ENCODE data around the gene SLC38A3.

The SLC38A3 gene

DNA sequence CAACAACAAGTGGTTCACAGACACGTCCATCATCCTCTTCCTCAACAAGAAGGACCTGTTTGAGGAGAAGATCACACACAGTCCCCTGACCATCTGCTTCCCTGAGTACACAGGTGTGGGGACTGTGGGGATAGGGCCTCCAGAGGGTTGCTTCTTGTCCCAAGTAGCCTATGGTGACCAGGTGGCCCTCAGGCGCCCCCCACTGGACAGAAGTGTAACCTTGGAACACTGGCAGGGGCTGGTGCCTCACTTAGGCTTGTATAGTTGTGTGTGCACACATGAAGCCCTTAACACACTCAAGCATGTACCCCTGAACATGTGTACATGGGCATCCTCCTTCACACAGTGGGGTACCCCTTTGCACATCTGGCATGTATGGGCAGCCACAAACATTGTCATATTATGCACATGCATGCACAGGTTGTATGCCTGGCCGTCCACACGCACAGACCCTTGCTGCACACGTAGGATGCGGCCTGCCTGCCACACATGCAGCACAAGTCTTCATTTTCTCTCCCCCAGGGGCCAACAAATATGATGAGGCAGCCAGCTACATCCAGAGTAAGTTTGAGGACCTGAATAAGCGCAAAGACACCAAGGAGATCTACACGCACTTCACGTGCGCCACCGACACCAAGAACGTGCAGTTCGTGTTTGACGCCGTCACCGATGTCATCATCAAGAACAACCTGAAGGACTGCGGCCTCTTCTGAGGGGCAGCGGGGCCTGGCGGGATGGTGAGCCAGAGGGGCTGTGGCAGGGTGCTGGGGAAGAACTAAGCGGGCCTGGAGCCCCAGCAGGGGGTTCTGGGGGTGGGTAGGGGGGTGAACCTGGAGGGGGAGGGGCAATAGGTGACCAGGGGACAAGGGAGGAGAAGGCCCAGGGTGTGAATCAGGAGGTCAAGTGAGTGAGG, 52.2 kb downstream of the SLC38A3 start:
- TF ChIP-seq, protein P1, sequence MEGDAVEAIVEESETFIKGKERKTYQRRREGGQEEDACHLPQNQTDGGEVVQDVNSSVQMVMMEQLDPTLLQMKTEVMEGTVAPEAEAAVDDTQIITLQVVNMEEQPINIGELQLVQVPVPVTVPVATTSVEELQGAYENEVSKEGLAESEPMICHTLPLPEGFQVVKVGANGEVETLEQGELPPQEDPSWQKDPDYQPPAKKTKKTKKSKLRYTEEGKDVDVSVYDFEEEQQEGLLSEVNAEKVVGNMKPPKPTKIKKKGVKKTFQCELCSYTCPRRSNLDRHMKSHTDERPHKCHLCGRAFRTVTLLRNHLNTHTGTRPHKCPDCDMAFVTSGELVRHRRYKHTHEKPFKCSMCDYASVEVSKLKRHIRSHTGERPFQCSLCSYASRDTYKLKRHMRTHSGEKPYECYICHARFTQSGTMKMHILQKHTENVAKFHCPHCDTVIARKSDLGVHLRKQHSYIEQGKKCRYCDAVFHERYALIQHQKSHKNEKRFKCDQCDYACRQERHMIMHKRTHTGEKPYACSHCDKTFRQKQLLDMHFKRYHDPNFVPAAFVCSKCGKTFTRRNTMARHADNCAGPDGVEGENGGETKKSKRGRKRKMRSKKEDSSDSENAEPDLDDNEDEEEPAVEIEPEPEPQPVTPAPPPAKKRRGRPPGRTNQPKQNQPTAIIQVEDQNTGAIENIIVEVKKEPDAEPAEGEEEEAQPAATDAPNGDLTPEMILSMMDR (conservative IDR thresholded peaks at IDR 0.05; ENCODE audit: low read depth, low read length): peak; percentile 76
- H3K4me3 ChIP-seq (ENCODE audit: low read depth, low read length): no peak overlapping the region
- peak; percentile 55 for DNase-seq (ENCODE audit: low read depth)

DNA sequence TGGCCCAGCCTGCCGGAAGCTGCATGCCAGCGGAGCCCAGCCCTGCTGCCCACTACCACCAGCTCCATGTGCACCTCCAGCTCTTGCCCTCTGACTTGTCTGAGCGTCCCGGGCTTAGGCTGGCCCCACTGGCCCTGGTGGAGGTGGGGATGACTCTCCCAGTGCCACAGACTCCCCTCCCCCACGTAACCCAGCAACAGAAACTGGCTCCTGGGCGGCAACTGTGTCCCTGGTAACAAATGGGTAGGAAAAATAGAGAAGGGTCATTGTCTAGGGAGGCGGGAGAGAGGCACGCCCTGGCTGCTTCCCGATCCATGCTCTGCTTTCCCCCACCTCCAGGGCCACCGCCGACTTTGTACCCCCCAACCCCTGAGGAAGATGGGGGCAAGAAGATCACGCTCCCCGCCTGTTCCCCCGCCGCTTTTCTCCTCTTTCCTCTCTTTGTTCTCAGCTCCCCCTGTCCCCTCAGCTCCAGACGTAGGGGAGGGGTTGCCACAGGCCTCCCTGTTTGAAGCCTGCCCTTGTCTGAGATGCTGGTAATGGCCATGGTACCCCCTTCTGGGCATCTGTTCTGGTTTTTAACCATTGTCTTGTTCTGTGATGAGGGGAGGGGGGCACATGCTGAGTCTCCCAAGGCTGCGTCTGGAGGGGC, 53.1 kb downstream of the SLC38A3 start:
- TF ChIP-seq, protein P1 (conservative IDR thresholded peaks at IDR 0.05; ENCODE audit: low read depth, low read length): no peak
- DNase-seq (ENCODE audit: low read depth): no peak
- no peak overlapping the region for H3K4me3 ChIP-seq (ENCODE audit: low read depth, low read length)

DNA sequence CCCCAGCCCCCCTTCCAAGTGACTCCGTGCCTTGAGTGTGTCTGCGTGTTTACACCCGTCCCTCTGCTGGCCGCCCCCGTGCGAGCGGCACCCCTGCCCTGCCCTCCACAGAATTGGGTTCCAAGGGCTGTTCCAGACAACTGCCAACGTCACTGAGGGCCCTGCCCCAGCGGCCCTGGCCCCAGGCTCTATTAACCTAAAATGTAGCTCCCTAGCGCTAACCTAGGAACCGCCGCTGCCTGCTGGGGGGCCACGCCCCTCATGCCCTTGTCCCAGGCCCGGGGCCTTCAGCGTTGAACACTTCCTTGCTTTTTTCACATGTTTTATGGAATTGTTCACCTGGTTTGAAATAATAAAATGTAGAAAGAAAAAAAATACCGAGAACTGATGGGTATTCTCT, 53.9 kb downstream of the SLC38A3 start:
- DNase-seq (ENCODE audit: low read depth): no peak
- TF ChIP-seq, protein P1 (conservative IDR thresholded peaks at IDR 0.05; ENCODE audit: low read depth, low read length): no peak
- no peak overlapping the region for H3K4me3 ChIP-seq (ENCODE audit: low read depth, low read length)

DNA sequence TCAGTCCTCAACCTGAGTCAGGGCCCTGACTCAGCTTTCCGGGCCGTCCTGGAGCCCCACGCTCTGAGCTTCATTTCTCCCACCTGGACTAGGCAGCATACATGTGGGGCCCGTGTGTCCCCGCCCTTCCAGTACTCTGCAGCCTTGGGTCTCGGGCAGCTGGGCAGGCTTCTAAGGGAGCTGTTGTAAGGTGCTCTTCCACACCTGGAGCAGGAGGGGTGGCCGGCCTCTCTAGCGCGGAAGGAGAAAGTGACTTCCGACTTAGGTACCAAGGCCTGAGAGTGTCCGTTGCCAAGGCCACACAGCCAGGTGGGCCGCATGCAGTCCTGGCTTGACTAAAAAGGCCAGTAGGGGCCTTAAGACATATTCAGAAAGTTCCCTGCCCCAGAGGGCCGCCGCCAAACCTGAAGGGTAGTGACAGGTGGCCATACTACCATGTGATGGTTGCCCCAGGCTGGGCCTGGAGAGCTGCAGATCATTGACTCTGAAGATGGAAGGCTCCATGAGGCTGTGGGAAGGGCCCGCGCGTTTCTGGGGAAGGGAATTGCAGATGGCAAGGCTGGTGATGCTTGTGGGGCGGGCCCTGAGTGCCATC, 54.5 kb downstream of the SLC38A3 start:
- TF ChIP-seq, protein P1 (conservative IDR thresholded peaks at IDR 0.05; ENCODE audit: low read depth, low read length): no peak
- peak overlapping the region; percentile 34 for H3K4me3 ChIP-seq (ENCODE audit: low read depth, low read length)
- DNase-seq (ENCODE audit: low read depth): no peak

DNA sequence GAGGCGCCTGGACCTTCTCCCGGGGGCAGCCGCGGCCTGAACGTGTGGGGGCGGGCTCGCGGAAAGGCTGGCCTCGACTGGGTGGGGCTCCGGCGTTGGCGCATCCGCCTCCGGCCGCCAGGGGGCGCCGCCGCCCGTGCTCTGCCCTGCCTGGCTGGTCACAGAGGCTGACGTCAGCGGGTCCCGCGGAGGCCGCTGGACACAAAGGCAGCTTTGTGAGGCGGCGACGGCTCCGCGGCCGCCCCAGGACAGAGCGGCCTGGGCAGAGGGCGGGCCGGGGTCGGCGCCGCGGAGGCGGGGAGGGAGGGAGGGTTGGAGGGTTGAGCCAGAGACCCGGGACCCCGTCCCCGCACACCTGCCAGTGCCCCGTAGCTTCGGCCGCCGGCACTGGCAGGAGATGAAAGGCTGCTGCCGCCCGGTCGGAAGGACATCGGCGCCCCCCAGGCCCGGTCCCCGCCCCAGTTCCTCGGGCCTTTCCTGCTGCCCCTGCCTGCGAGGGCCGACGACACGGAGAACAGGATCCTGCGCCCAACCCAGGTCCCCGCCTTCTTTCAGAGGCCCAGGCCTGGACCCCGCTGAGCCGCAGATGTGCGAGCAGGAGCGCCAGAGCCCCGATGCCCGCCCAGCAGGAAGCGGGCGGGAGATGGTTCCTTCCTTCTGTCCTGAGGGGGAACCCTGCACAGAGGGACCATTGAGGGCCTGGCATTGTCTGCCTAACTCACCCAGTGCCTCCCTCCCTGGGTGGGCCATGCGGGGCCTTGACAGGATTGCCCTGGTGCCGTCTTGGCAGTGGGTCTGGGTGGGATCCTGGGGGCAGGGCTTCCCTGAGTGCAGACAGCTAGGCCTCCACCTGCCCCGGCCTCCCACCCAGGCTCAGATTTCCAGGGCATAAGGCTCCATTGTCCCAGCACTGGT, 55.2 kb downstream of the SLC38A3 start:
- peak overlapping the region; percentile 60 for H3K4me3 ChIP-seq (ENCODE audit: low read depth, low read length)
- peak; percentile 90 for DNase-seq (ENCODE audit: low read depth)
- TF ChIP-seq, protein P1 (conservative IDR thresholded peaks at IDR 0.05; ENCODE audit: low read depth, low read length): peak; percentile 58

DNA sequence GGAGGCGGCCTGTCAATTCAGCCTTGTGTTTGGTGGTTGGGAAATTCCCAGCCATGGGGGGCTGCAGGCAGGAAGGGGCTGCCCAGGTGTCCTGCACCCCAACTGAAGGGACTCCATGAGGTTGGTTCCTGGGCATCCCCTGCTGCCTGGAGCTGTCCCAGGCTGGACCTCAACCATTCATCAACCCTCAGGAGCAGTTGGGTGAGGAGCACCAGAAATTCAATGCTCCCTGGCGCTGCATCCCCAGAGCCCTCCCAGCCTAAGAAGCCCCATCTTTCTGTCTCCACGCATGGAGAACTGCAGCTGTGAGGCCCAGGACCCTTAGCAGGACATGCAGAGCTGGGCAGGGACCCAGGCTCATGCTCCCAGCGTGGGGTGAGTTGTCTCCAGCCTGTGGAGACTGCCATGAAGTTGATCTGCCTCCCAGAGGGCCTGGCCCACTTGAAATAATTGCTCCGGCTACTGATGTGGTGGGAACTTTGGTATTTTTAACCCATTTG, 55.9 kb downstream of the SLC38A3 start:
- H3K4me3 ChIP-seq (ENCODE audit: low read depth, low read length): no peak overlapping the region
- DNase-seq (ENCODE audit: low read depth): peak; percentile 36
- TF ChIP-seq, protein P1 (conservative IDR thresholded peaks at IDR 0.05; ENCODE audit: low read depth, low read length): no peak

Measured in choroid plexus epithelial cell (primary cell).